Hepatocyte (in vitro differentiated cells): ENCODE results near the gene NDST4.

ENCODE experiments used
- CTCF ChIP-seq: fragments of 200-600 bp; sonication (generic); IDR thresholded peaks from 2 replicates; pipeline ENCODE4 v1.5.1; 2016; ENCODE audit warnings: antibody characterized with exemption, mild to moderate bottlenecking; ENCODE audit not compliant: poor library complexity
- EZH2 ChIP-seq: fragments of 200-600 bp; sonication (generic); IDR thresholded peaks from 2 replicates; pipeline ENCODE4 v1.6.1; 2016; ENCODE audit warnings: antibody characterized with exemption, mild to moderate bottlenecking, borderline replicate concordance

DNA sequence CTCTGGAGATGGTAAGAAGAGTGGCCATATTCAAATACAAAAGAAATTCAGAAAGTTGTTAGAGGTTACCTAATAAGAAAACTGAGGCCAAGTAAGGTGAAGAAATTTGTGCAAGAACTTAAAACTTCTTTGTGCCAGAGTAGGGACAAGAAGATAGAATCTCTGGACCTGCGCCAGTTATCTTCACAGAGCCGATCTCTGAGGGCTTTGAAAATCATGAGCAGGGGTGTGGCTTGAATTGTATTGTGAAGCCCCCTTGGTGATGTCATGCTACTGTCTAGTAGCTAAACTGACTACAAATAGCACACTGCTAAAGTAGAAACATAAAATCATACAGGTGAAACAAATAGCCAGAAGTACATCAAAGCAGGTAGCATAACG lies 330.2 kb downstream of the NDST4 start:
- TF ChIP-seq EZH2 (no peak), CTCF (no peak)
